ENCODE data around the gene KCNJ3.

KCNJ3 gene

GRCh38 chr2:154698296-154698720, at the start of gene KCNJ3:
Gene KCNJ3, plus strand, starts transcription at chr2:154698695. Its CDS starts 81 bp downstream, at chr2:154698776.
- DNase-seq = no peak

- no peak for DNase-seq
Observed at GRCh38 chr2:154655499-154655898, 43.0 kb upstream of the KCNJ3 start.

GRCh38 chr2:154658854-154659253, 39.6 kb upstream of the KCNJ3 start:
- no peak for DNase-seq

GRCh38 chr2:154664248-154664647, 34.2 kb upstream of the KCNJ3 start:
- no peak for DNase-seq

- DNase-seq = no peak
Observed at GRCh38 chr2:154670083-154670482, 28.4 kb upstream of the KCNJ3 start.

- DNase-seq = no peak
Observed at GRCh38 chr2:154673694-154674093, 24.8 kb upstream of the KCNJ3 start.

- no peak for DNase-seq
Observed at GRCh38 chr2:154677401-154677800, 21.1 kb upstream of the KCNJ3 start.

- no peak for DNase-seq
Observed at GRCh38 chr2:154681741-154682140, 16.8 kb upstream of the KCNJ3 start.

- no peak for DNase-seq
Observed at GRCh38 chr2:154686162-154686561, 12.3 kb upstream of the KCNJ3 start.

- DNase-seq = no peak
Observed at GRCh38 chr2:154688373-154688772, 10.1 kb upstream of the KCNJ3 start.

GRCh38 chr2:154689158-154689557, 9.3 kb upstream of the KCNJ3 start:
- no peak for DNase-seq

- DNase-seq = no peak
Observed at GRCh38 chr2:154692927-154693326, 5.6 kb upstream of the KCNJ3 start.

- DNase-seq = no peak
Observed at GRCh38 chr2:154693741-154694340, 4.7 kb upstream of the KCNJ3 start.

- no peak for DNase-seq
Observed at GRCh38 chr2:154694881-154695280, 3.6 kb upstream of the KCNJ3 start.

- DNase-seq = no peak
Observed at GRCh38 chr2:154696369-154696768, 2.1 kb upstream of the KCNJ3 start.

GRCh38 chr2:154696810-154697417, 1.6 kb upstream of the KCNJ3 start:
- DNase-seq = no peak

- no peak for DNase-seq
Observed at GRCh38 chr2:154697418-154698252, 860 bp upstream of the KCNJ3 start.

- no peak for DNase-seq
Observed at GRCh38 chr2:154698721-154699574, 453 bp downstream of the KCNJ3 start.

- DNase-seq = no peak
Observed at GRCh38 chr2:154699575-154699930, 1.1 kb downstream of the KCNJ3 start.

GRCh38 chr2:154700136-154700535, 1.6 kb downstream of the KCNJ3 start:
- no peak for DNase-seq

- DNase-seq = no peak
Observed at GRCh38 chr2:154704991-154705390, 6.5 kb downstream of the KCNJ3 start.

GRCh38 chr2:154706660-154707059, 8.2 kb downstream of the KCNJ3 start:
- DNase-seq = no peak

GRCh38 chr2:154707994-154708575, 9.6 kb downstream of the KCNJ3 start:
- DNase-seq = no peak

Measured in CD4-positive, alpha-beta T cell treated with Interleukin-6 for 4 hours (primary cell).